GM12892 (cell line): ENCODE data around the gene ABCC4.

Source experiments
- POLR2A ChIP-seq: IDR thresholded peaks from 2 replicates; pipeline ENCODE4 v1.6.1; 2011; ENCODE audit warnings: low read depth, low read length, control low read depth
- POLR2AphosphoS5 ChIP-seq: IDR thresholded peaks from 2 replicates; pipeline ENCODE4 v1.6.1; 2011; ENCODE audit warnings: low read depth, low read length, control low read depth

GRCh38 chr13:95231393-95231792 lies 69.9 kb downstream of the ABCC4 start:
- TF ChIP-seq POLR2A = no peak
- TF ChIP-seq POLR2AphosphoS5 = no peak
